WTC11 (cell line): ENCODE data around the gene CCSER1. TPM values are rescaled to one million over a fixed set of nuclear protein-coding genes. Genes with fewer than 3 reads are reported as not detected.
"Not testable (repeated sequence)": the region's sequence is repeated elsewhere in the genome, so short reads cannot be mapped to it uniquely, and the experiment has no call there.

Experiments
- ATAC-seq: fragments of 200-7000 bp; cut with Tn5 transposase; 2 replicates; pipeline ENCODE4 v1.10.0; 2021; ENCODE audit warnings: mild to moderate bottlenecking, moderate library complexity
- CTCF ChIA-PET: fragments of 300-600 bp; sonication (Branson Sonifier 250); formaldehyde crosslinking; loops from one replicate; lab custom pipeline; 2021; ENCODE audit warnings: antibody characterized with exemption; lab: Charles Lee
- POLR2A ChIA-PET: fragments of 350-600 bp; sonication (Branson Sonifier 250); formaldehyde crosslinking; loops from one replicate; lab custom pipeline; 2021; ENCODE audit warnings: antibody characterized with exemption; lab: Charles Lee
- DNase-seq: peaks from one replicate; pipeline ENCODE4 v3.0.0; 2021; ENCODE audit warnings: low spot score
- H3K27ac Mint-ChIP-seq: 2 replicates; pipeline ENCODE4 v1.8.0; 2021; ENCODE audit warnings: mixed read lengths
- H3K27me3 Mint-ChIP-seq: 2 replicates; pipeline ENCODE4 v1.8.0; 2021; ENCODE audit warnings: low read depth, mild to moderate bottlenecking, moderate library complexity, mixed read lengths
- H3K36me3 Mint-ChIP-seq: 2 replicates; pipeline ENCODE4 v1.8.0; 2021; ENCODE audit warnings: mixed read lengths
- H3K4me1 Mint-ChIP-seq: 2 replicates; pipeline ENCODE4 v1.8.0; 2022; ENCODE audit warnings: mixed read lengths
- H3K4me3 Mint-ChIP-seq: 2 replicates; pipeline ENCODE4 v1.8.0; 2021; ENCODE audit warnings: mild to moderate bottlenecking, moderate library complexity, mixed read lengths
- H3K9me3 Mint-ChIP-seq: 2 replicates; pipeline ENCODE4 v1.8.0; 2021; ENCODE audit warnings: mixed read lengths
- ATF3 ChIP-seq: sonication (generic); formaldehyde crosslinking; conservative IDR thresholded peaks from 2 replicates; pipeline ENCODE4 v1.8.1; 2022; ENCODE audit warnings: mild to moderate bottlenecking, missing genetic modification reagents
- ATF6 ChIP-seq: sonication (generic); formaldehyde crosslinking; IDR thresholded peaks from 2 replicates; pipeline ENCODE4 v1.8.1; 2023; ENCODE audit warnings: mild to moderate bottlenecking, missing genetic modification reagents
- CREM ChIP-seq: sonication (generic); formaldehyde crosslinking; IDR thresholded peaks from 2 replicates; pipeline ENCODE4 v1.8.1; 2022; ENCODE audit warnings: mild to moderate bottlenecking, missing genetic modification reagents, moderate library complexity
- EMX1 ChIP-seq: fragments of 250-450 bp; sonication (Bioruptor Pico); IDR thresholded peaks from 2 replicates; pipeline ENCODE4 v1.8.0; 2021; ENCODE audit warnings: mild to moderate bottlenecking
- GTF2I ChIP-seq: fragments of 250-450 bp; sonication (Bioruptor Pico); conservative IDR thresholded peaks from 2 replicates; pipeline ENCODE4 v1.4.0; 2021; ENCODE audit warnings: mild to moderate bottlenecking
- JAZF1 ChIP-seq: fragments of 250-450 bp; sonication (Bioruptor Pico); IDR thresholded peaks from 2 replicates; pipeline ENCODE4 v1.9.0; 2021; ENCODE audit warnings: moderate library complexity, mild to moderate bottlenecking, inconsistent platforms
- NFE2L1 ChIP-seq: sonication (generic); formaldehyde crosslinking; IDR thresholded peaks from 2 replicates; pipeline ENCODE4 v1.8.1; 2023; ENCODE audit warnings: missing genetic modification reagents
- PRRX2 ChIP-seq: fragments of 250-450 bp; sonication (Bioruptor Pico); IDR thresholded peaks from 2 replicates; pipeline ENCODE4 v1.8.0; 2021; ENCODE audit warnings: mild to moderate bottlenecking
- RORB ChIP-seq: fragments of 250-450 bp; sonication (Bioruptor Pico); IDR thresholded peaks from 2 replicates; pipeline ENCODE4 v1.9.0; 2021; ENCODE audit warnings: mild to moderate bottlenecking
- SMAD3 ChIP-seq: sonication (generic); formaldehyde crosslinking; IDR thresholded peaks from 2 replicates; pipeline ENCODE4 v1.8.0; 2022; ENCODE audit warnings: missing genetic modification reagents, mild to moderate bottlenecking, borderline replicate concordance
- SMAD4 ChIP-seq: sonication (generic); formaldehyde crosslinking; IDR thresholded peaks from 2 replicates; pipeline ENCODE4 v1.8.0; 2022; ENCODE audit warnings: mild to moderate bottlenecking, missing genetic modification reagents
- TP53 ChIP-seq: sonication (generic); formaldehyde crosslinking; IDR thresholded peaks from 2 replicates; pipeline ENCODE4 v1.8.1; 2023; ENCODE audit warnings: mild to moderate bottlenecking, missing genetic modification reagents
- USF2 ChIP-seq: sonication (generic); formaldehyde crosslinking; IDR thresholded peaks from 2 replicates; pipeline ENCODE4 v1.8.1; 2023; ENCODE audit warnings: mild to moderate bottlenecking, missing genetic modification reagents, moderate library complexity
- ZBTB21 ChIP-seq: sonication (generic); formaldehyde crosslinking; IDR thresholded peaks from 2 replicates; pipeline ENCODE4 v1.8.1; 2023; ENCODE audit warnings: mild to moderate bottlenecking, missing genetic modification reagents, borderline replicate concordance
- ZNF281 ChIP-seq: sonication (generic); formaldehyde crosslinking; IDR thresholded peaks from 2 replicates; pipeline ENCODE4 v1.8.0; 2023; ENCODE audit warnings: mild to moderate bottlenecking, missing genetic modification reagents
- total RNA-seq: library from RNA; stranded (reverse); gene quantifications from 3 replicates; pipeline ENCODE4 v1.2.3, GENCODE V29; 2021
- TF ChIP-seq, protein P1 (sequence below): sonication (generic); formaldehyde crosslinking; IDR thresholded peaks from 2 replicates; pipeline ENCODE4 v1.8.1; 2022; ENCODE audit warnings: mild to moderate bottlenecking, missing genetic modification reagents, moderate library complexity, borderline replicate concordance
- TF ChIP-seq, protein P2 (sequence below): sonication (generic); formaldehyde crosslinking; IDR thresholded peaks from 2 replicates; pipeline ENCODE4 v1.8.1; 2023; ENCODE audit warnings: mild to moderate bottlenecking, missing genetic modification reagents, moderate library complexity
- TF ChIP-seq, protein P3 (sequence below): sonication (generic); formaldehyde crosslinking; IDR thresholded peaks from 2 replicates; pipeline ENCODE4 v1.8.0; 2022; ENCODE audit warnings: mild to moderate bottlenecking, missing genetic modification reagents

CCSER1 gene
- total RNA-seq, 1 experiment from 2014 or later = 0.87 TPM

GRCh38 chr4:90889171-90889570 is 762.0 kb downstream of the CCSER1 start:
- CTCF ChIA-PET = no interaction called here
- H3K36me3 Mint-ChIP-seq = no peaks in the 10 kb centered on the region
- POLR2A ChIA-PET = no interaction called here
- no peak for DNase-seq
- TF ChIP-seq ATF3 (CRISPR knock-in tag) = no peak
- TF ChIP-seq PRRX2 (CRISPR knock-in tag) = no peak
- TF ChIP-seq, protein P1, sequence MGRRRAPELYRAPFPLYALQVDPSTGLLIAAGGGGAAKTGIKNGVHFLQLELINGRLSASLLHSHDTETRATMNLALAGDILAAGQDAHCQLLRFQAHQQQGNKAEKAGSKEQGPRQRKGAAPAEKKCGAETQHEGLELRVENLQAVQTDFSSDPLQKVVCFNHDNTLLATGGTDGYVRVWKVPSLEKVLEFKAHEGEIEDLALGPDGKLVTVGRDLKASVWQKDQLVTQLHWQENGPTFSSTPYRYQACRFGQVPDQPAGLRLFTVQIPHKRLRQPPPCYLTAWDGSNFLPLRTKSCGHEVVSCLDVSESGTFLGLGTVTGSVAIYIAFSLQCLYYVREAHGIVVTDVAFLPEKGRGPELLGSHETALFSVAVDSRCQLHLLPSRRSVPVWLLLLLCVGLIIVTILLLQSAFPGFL = no peak
- TF ChIP-seq JAZF1 (CRISPR knock-in tag) = no peak
- TF ChIP-seq ZBTB21 (CRISPR knock-in tag) = no peak
- peaks cover 13% of the 10 kb centered on the region for H3K4me1 Mint-ChIP-seq
- H3K27me3 Mint-ChIP-seq = no peaks in the 10 kb centered on the region
- peaks cover 3% of the 10 kb centered on the region; the same call in 1 of the 2 replicates for H3K9me3 Mint-ChIP-seq
- no peak overlapping the region for H3K4me3 Mint-ChIP-seq
- no peak overlapping the region for H3K27ac Mint-ChIP-seq
- no peak for ATAC-seq

DNA sequence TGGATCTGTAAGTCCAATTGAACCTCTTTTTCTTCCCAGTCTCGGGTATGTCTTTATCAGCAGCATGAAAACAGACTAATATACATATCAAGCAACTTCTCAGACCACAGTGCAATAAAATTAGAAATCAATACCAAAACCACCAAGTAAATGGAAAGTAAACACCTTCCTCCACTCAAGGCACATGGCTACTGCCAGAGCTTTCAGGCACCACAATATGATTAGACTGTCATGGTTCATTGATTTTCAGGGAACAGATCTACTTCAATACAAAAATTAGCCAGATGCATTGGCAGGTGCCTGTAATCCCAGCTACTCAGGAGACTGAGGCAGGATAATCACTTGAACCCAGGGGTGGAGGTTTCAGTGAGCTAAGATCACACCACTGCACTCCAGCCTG is 776.2 kb downstream of the CCSER1 start:
- Mint-ChIP-seq H3K4me1 (peaks cover 34% of the 10 kb centered on the region), H3K9me3 (peaks cover 26% of the 10 kb centered on the region), H3K36me3 (peaks cover 19% of the 10 kb centered on the region)
- H3K27me3 Mint-ChIP-seq, POLR2A ChIA-PET, H3K4me3 Mint-ChIP-seq, ATAC-seq, CTCF ChIA-PET, H3K27ac Mint-ChIP-seq, DNase-seq: not testable (repeated sequence)

- ChIA-PET POLR2A (no interaction called here), CTCF (no interaction called here)
- Mint-ChIP-seq H3K9me3 (peaks cover 26% of the 10 kb centered on the region), H3K36me3 (peaks cover 19% of the 10 kb centered on the region), H3K4me1 (peaks cover 34% of the 10 kb centered on the region), H3K27me3 (no peaks in the 10 kb centered on the region), H3K4me3 (no peak overlapping the region), H3K27ac (no peak overlapping the region; the same call in 1 of the 2 replicates)
- DNase-seq = no peak
- ATAC-seq = no peak
- TF ChIP-seq EMX1 (CRISPR knock-in tag) (no peak), ZNF281 (CRISPR knock-in tag) (no peak), GTF2I (CRISPR knock-in tag) (no peak), NFE2L1 (CRISPR knock-in tag) (no peak), CREM (CRISPR knock-in tag) (no peak), SMAD3 (no peak), RORB (CRISPR knock-in tag) (no peak), TP53 (CRISPR knock-in tag) (no peak), ATF6 (no peak), SMAD4 (CRISPR knock-in tag) (no peak), USF2 (CRISPR knock-in tag) (no peak)
- TF ChIP-seq, protein P2, sequence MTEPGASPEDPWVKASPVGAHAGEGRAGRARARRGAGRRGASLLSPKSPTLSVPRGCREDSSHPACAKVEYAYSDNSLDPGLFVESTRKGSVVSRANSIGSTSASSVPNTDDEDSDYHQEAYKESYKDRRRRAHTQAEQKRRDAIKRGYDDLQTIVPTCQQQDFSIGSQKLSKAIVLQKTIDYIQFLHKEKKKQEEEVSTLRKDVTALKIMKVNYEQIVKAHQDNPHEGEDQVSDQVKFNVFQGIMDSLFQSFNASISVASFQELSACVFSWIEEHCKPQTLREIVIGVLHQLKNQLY (CRISPR knock-in tag) = no peak
- TF ChIP-seq, protein P1 = no peak
- TF ChIP-seq, protein P3, sequence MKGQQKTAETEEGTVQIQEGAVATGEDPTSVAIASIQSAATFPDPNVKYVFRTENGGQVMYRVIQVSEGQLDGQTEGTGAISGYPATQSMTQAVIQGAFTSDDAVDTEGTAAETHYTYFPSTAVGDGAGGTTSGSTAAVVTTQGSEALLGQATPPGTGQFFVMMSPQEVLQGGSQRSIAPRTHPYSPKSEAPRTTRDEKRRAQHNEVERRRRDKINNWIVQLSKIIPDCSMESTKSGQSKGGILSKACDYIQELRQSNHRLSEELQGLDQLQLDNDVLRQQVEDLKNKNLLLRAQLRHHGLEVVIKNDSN (CRISPR knock-in tag) = no peak
These were observed 776.8 kb downstream of the CCSER1 start for GRCh38 chr4:90904021-90904420.
